ENCODE measurements around the gene DMKN.

- TF ChIP-seq CTCF (IDR thresholded peaks at IDR 0.05) (no peak), POLR2A (IDR thresholded peaks at IDR 0.05) (no peak)
These were observed 14.4 kb downstream of the DMKN start for GRCh38 chr19:35498984-35499527.

Data from testis (tissue), 2 donors.